GM23338 (cell line): ENCODE measurements around the gene SRPK1. TPM values are rescaled to one million over a fixed set of nuclear protein-coding genes. Genes with fewer than 3 reads are reported as not detected.

Source experiments
- ATAC-seq: fragments of 200-7000 bp; cut with Tn5 transposase; 3 replicates; pipeline ENCODE4 v1.9.1; 2020
- DNase-seq: peaks from one replicate; pipeline ENCODE4 v3.0.0-alpha.2; 2015; ENCODE audit warnings: low spot score
- H2AFZ ChIP-seq: fragments of 200-600 bp; sonication (generic); 2 replicates; pipeline ENCODE4 v1.8.0; 2016; ENCODE audit warnings: antibody characterized with exemption, mild to moderate bottlenecking, moderate library complexity
- H3F3A ChIP-seq: fragments of 200-600 bp; sonication (generic); replicated peaks from 2 replicates; pipeline ENCODE4 v1.8.0; 2017; ENCODE audit warnings: antibody characterized with exemption, mixed run types, low read depth
- H3K27ac ChIP-seq: fragments of 200-600 bp; sonication (generic); 2 replicates; pipeline ENCODE4 v1.6.1; 2016; ENCODE audit warnings: low read depth
- H3K27me3 ChIP-seq: fragments of 200-600 bp; sonication (generic); 2 replicates; pipeline ENCODE4 v1.8.0; 2016; ENCODE audit warnings: mild to moderate bottlenecking, mixed run types, moderate library complexity; ENCODE audit not compliant: insufficient read depth
- H3K36me3 ChIP-seq: fragments of 200-600 bp; sonication (generic); 2 replicates; pipeline ENCODE4 v1.8.0; 2016; ENCODE audit warnings: mild to moderate bottlenecking; ENCODE audit not compliant: insufficient read depth
- H3K4me1 ChIP-seq: fragments of 200-600 bp; sonication (generic); 2 replicates; pipeline ENCODE4 v1.8.0; 2016; ENCODE audit warnings: mild to moderate bottlenecking, moderate library complexity; ENCODE audit not compliant: insufficient read depth
- H3K4me2 ChIP-seq: fragments of 200-600 bp; sonication (generic); 2 replicates; pipeline ENCODE4 v1.7.1; 2017; ENCODE audit warnings: mixed run types
- H3K4me3 ChIP-seq: fragments of 200-600 bp; sonication (generic); 2 replicates; pipeline ENCODE4 v1.6.1; 2016; ENCODE audit warnings: mixed run types
- H3K79me2 ChIP-seq: fragments of 200-600 bp; sonication (generic); replicated peaks from 2 replicates; pipeline ENCODE4 v1.8.0; 2017; ENCODE audit warnings: mild to moderate bottlenecking; ENCODE audit not compliant: insufficient read depth
- H3K9me2 ChIP-seq: fragments of 200-600 bp; sonication (generic); 2 replicates; pipeline ENCODE4 v1.8.0; 2017; ENCODE audit not compliant: insufficient read depth
- H4K20me1 ChIP-seq: fragments of 200-600 bp; sonication (generic); replicated peaks from 2 replicates; pipeline ENCODE4 v1.8.0; 2017; ENCODE audit warnings: mild to moderate bottlenecking; ENCODE audit not compliant: insufficient read depth
- H3K27ac Mint-ChIP-seq: 2 replicates; pipeline ENCODE4 v1.8.0; 2020; ENCODE audit warnings: inconsistent platforms, mild to moderate bottlenecking, moderate library complexity, mixed read lengths
- H3K27me3 Mint-ChIP-seq: 3 replicates; pipeline ENCODE4 v1.8.0; 2022; ENCODE audit warnings: low read depth, mild to moderate bottlenecking, moderate library complexity, mixed read lengths, inconsistent platforms; ENCODE audit not compliant: insufficient read depth, poor library complexity
- H3K36me3 Mint-ChIP-seq: 3 replicates; pipeline ENCODE4 v1.8.0; 2021; ENCODE audit warnings: low read depth, mild to moderate bottlenecking, inconsistent platforms, moderate library complexity, mixed read lengths
- H3K4me1 Mint-ChIP-seq: 3 replicates; pipeline ENCODE4 v1.8.0; 2020; ENCODE audit warnings: mild to moderate bottlenecking, inconsistent platforms, mixed read lengths
- H3K4me3 Mint-ChIP-seq: 3 replicates; pipeline ENCODE4 v1.8.0; 2021; ENCODE audit warnings: moderate library complexity, mild to moderate bottlenecking, inconsistent platforms, mixed read lengths
- H3K9me3 Mint-ChIP-seq: 3 replicates; pipeline ENCODE4 v1.8.0; 2020; ENCODE audit warnings: moderate library complexity, mild to moderate bottlenecking, inconsistent platforms, mixed read lengths
- CREB1 ChIP-seq: fragments of 250-450 bp; sonication (Bioruptor Pico); IDR thresholded peaks from 2 replicates; pipeline ENCODE4 v1.5.0; 2020; ENCODE audit warnings: low read depth, mild to moderate bottlenecking, moderate library complexity
- CTCF ChIP-seq, 2 experiments: fragments of 200-600 bp in 1 of 2; sonication (generic) in 1 of 2; conservative IDR thresholded peaks; 2 replicates each; pipeline versions ENCODE4 v1.5.1 to v1.6.1; 2016 to 2017; ENCODE audit warnings: antibody characterized with exemption in 2 of 2, low read depth in 2 of 2, mild to moderate bottlenecking in 2 of 2, moderate library complexity in 1 of 2
- ETS1 ChIP-seq: IDR thresholded peaks from 2 replicates; pipeline ENCODE4 v1.6.1; 2016; ENCODE audit warnings: antibody characterized with exemption
- EZH2 ChIP-seq: fragments of 200-600 bp; sonication (generic); IDR thresholded peaks from one replicate; pipeline ENCODE4 v1.8.0; 2017; ENCODE audit warnings: antibody characterized with exemption, mild to moderate bottlenecking, low read depth; ENCODE audit not compliant: unreplicated experiment
- EZH2phosphoT487 ChIP-seq: fragments of 200-600 bp; sonication (generic); IDR thresholded peaks from one replicate; pipeline ENCODE4 v1.8.1; 2018; ENCODE audit warnings: antibody characterized with exemption; ENCODE audit not compliant: unreplicated experiment
- NANOG ChIP-seq: IDR thresholded peaks from 2 replicates; pipeline ENCODE4 v1.6.1; 2016; ENCODE audit warnings: antibody characterized with exemption, borderline replicate concordance
- POLR2AphosphoS5 ChIP-seq: IDR thresholded peaks from 2 replicates; pipeline ENCODE4 v1.6.1; 2016; ENCODE audit warnings: antibody characterized with exemption, low read depth
- REST ChIP-seq: IDR thresholded peaks from one replicate; pipeline ENCODE4 v1.6.1; 2018; ENCODE audit warnings: antibody characterized with exemption; ENCODE audit not compliant: unreplicated experiment
- STAT1 ChIP-seq: IDR thresholded peaks from one replicate; pipeline ENCODE4 v1.6.1; 2016; ENCODE audit warnings: antibody characterized with exemption; ENCODE audit not compliant: unreplicated experiment
- ZNF114 ChIP-seq: fragments of 250-450 bp; sonication (Bioruptor Pico); IDR thresholded peaks from 2 replicates; pipeline ENCODE4 v1.5.0; 2020; ENCODE audit warnings: mild to moderate bottlenecking, moderate library complexity
- ZNF331 ChIP-seq: fragments of 250-450 bp; sonication (Bioruptor Pico); IDR thresholded peaks from 2 replicates; pipeline ENCODE4 v1.5.0; 2020; ENCODE audit warnings: low read depth, mild to moderate bottlenecking, moderate library complexity
- ZNF462 ChIP-seq: fragments of 250-450 bp; sonication (Bioruptor Pico); IDR thresholded peaks from 2 replicates; pipeline ENCODE4 v1.5.0; 2020; ENCODE audit warnings: mild to moderate bottlenecking, moderate library complexity
- polyA plus RNA-seq: library from polyadenylated mRNA; unstranded; fragments of >200 nt; fragmentation: Nextera tagmentation; extraction: Ambion mirVana; gene quantifications from 2 replicates; pipeline ENCODE4 v1.2.1, GENCODE V29; 2016
- total RNA-seq: library from RNA; depleted of rRNA; stranded (reverse); fragments of >200 nt; shearing (Covaris generic); gene quantifications from 2 replicates; pipeline ENCODE4 v1.2.3, GENCODE V29; 2014

SRPK1 gene
- total and polyA plus RNA-seq, 2 experiments from 2014 or later: 175 to 202 TPM

- Histone ChIP-seq H3K4me2 (no peak overlapping the region), H3F3A (no peaks in the 10 kb centered on the region), H3K36me3 (no peaks in the 10 kb centered on the region; the same call in 1 of the 2 replicates), H3K27me3 (no peaks in the 10 kb centered on the region), H3K4me1 (peaks cover 11% of the 10 kb centered on the region), H4K20me1 (peaks cover 49% of the 10 kb centered on the region), H3K4me3 (no peak overlapping the region), H3K79me2 (peaks cover 100% of the 10 kb centered on the region), H3K9me2 (no peaks in the 10 kb centered on the region), H3K27ac (no peak overlapping the region), H2AFZ (no peak overlapping the region)
- ATAC-seq (no peak), DNase-seq (no peak)
- Mint-ChIP-seq H3K36me3 (peaks cover 18% of the 10 kb centered on the region), H3K4me1 (peaks cover 24% of the 10 kb centered on the region), H3K9me3 (no peaks in the 10 kb centered on the region), H3K4me3 (no peak overlapping the region), H3K27ac (no peak overlapping the region), H3K27me3 (peaks cover 2% of the 10 kb centered on the region)
- TF ChIP-seq EZH2 (no peak), ZNF331 (CRISPR knock-in tag) (no peak), ZNF462 (CRISPR knock-in tag) (no peak), REST (no peak), CTCF (conservative IDR thresholded peaks at IDR 0.05; ENCODE audit: low read depth in 2 of 2) (no peak), ETS1 (no peak), CREB1 (CRISPR knock-in tag) (no peak), ZNF114 (CRISPR knock-in tag) (no peak), NANOG (no peak), EZH2phosphoT487 (no peak), STAT1 (no peak), POLR2AphosphoS5 (no peak)
Measured at GRCh38 chr6:35897486-35897885, 23.4 kb downstream of the SRPK1 start.
